ENCODE results near the gene CHKB.

GRCh38 chr22:50583294-50583861 lies 729 bp upstream of the CHKB start:
- TF ChIP-seq POLR2A (IDR thresholded peaks at IDR 0.05) (no peak), CTCF (IDR thresholded peaks at IDR 0.05) (no peak), POLR2AphosphoS5 (IDR thresholded peaks at IDR 0.05) (no peak)

All from prostate gland (tissue), 2 donors.